ENCODE measurements around the gene ADGRD1.

DNA sequence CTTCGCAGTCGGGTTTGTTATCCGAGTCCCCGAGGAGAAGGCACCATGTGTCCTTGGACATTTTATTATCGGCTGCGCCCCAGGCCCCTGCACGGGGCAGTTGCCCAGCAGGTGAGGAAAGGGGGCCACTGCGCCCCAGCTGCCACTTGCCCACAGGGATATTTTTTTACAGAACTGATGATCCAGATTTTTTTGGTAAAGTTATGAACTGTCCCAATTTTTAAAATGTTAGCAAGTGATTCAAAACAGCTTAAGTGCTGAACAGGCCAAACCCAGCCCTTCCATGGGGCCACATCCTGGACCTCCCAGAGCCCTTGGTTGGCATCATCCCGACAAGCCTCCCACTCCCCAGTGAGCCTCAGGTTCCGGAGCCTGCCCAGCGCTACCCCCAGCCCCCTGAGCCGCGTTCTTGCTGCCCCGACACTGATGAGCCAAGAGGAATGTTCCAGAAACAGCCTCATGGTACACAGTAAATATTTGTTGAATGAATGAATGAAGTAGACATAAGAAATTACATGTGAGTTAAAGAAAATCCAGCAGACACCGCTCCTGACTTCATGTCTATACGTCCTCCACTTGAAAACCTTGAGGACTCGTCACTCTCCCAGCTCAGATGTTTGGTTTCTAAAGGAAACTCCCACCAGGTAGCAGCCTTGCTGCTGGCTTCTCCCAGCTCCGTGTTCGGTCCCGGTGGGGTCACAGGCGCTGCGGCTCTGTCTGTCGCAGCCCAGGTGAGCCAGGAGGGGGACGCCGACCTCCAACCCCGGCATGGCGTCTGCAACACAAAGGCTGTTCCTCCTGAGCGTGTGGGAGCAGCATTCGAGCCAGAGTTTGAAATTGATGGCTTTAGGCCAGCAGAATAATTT lies 88.5 kb downstream of the ADGRD1 start:
- TF ChIP-seq EP300 (IDR thresholded peaks at IDR 0.05) (no peak), CTCF (IDR thresholded peaks at IDR 0.05) (no peak), POLR2A (IDR thresholded peaks at IDR 0.05; ENCODE audit: low read depth) (no peak)

Data from esophagus muscularis mucosa (tissue), 4 donors.